ENCODE measurements around the gene IQGAP3.

DNA sequence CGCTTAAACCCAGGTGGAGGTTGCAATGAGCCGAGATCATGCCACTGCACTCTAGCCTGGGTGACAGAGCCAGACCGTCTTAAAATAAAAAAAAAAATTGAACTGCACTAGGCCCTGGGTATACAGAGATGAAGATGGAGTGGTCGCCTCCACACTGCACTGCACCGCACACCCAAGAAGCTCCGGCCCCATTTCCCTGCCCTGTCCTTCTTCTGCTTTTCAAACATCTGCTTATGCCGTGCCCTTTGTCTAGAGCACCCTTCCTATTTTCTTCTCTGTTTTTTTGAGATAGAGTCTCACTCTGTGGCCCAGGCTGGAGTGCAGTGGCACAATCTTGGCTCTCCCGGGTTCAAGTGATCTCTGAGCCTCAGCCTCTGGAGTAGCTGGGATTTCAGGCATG, 17.4 kb downstream of the IQGAP3 start:
- TF ChIP-seq TAF1 (IDR thresholded peaks at IDR 0.05; ENCODE audit: borderline replicate concordance, low read depth, low read length) (no peak), POLR2A (IDR thresholded peaks at IDR 0.05; ENCODE audit: low read depth, low read length) (no peak), POLR2AphosphoS5 (IDR thresholded peaks at IDR 0.05; ENCODE audit: low read depth, low read length) (no peak)

Data from GM12892 (cell line).